Measurements from ENCODE around the gene PRPF19.

- no peak for TF ChIP-seq POLR2AphosphoS5 (IDR thresholded peaks at IDR 0.05)
- TF ChIP-seq POLR2A (IDR thresholded peaks at IDR 0.05), result no peak
Observed at GRCh38 chr11:60926500-60926899, 20.1 kb upstream of the PRPF19 start.

Measured in gastroesophageal sphincter (tissue), 2 donors.